SK-N-SH (cell line): ENCODE results near the gene CTBS. TPM values are rescaled to one million over a fixed set of nuclear protein-coding genes. Genes with fewer than 3 reads are reported as not detected.

Experiments
- CTCF ChIA-PET: fragments of 300-600, 350-600 bp; formaldehyde crosslinking; extraction: SDS; loops from one replicate; lab custom pipeline; 2021; lab: Yijun Ruan, JAX
- POLR2A ChIA-PET: fragments of 350-600 bp; sonication (Branson Sonifier 250); formaldehyde crosslinking; extraction: SDS; loops from one replicate; lab custom pipeline; 2020; ENCODE audit warnings: antibody characterized with exemption, inconsistent platforms; lab: Yijun Ruan, JAX
- DNase-seq: peaks from one replicate; pipeline ENCODE4 v3.0.0; 2012
- H2AFZ ChIP-seq: fragments of 200-600 bp; sonication (generic); 2 replicates; pipeline ENCODE4 v1.8.1; 2016; ENCODE audit warnings: antibody characterized with exemption, mild to moderate bottlenecking, low read depth
- H3F3A ChIP-seq: fragments of 200-600 bp; sonication (generic); replicated peaks from 2 replicates; pipeline ENCODE3; 2016; ENCODE audit warnings: antibody characterized with exemption, mild to moderate bottlenecking; ENCODE audit not compliant: insufficient read depth
- H3K27ac ChIP-seq, 2 experiments: fragments of 200-500 bp in 1 of 2; fragments of 200-600 bp in 1 of 2; sonication (Bioruptor generic) in 1 of 2; sonication (generic), shearing (Covaris generic) in 1 of 2; 2 replicates each; pipeline versions ENCODE4 v1.5.1 to v1.6.1; 2014 to 2016; ENCODE audit warnings: low read depth in 2 of 2, inconsistent platforms in 1 of 2, low read length in 1 of 2, mild to moderate bottlenecking in 1 of 2, mixed read lengths in 1 of 2
- H3K27me3 ChIP-seq: fragments of 200-600 bp; sonication (generic), shearing (Covaris generic); 2 replicates; pipeline ENCODE4 v1.6.1; 2016; ENCODE audit warnings: mixed run types; ENCODE audit not compliant: insufficient read depth
- H3K36me3 ChIP-seq, 2 experiments: fragments of 200-500 bp in 1 of 2; fragments of 200-600 bp in 1 of 2; sonication (Bioruptor generic) in 1 of 2; sonication (generic) in 1 of 2; replicated peaks in 1 of 2; 2 replicates each; pipeline versions ENCODE3 to v1.5.1; 2014 to 2016; ENCODE audit warnings: low read length in 1 of 2, mild to moderate bottlenecking in 1 of 2; ENCODE audit not compliant: insufficient read depth in 2 of 2, control insufficient read depth in 1 of 2
- H3K4me1 ChIP-seq, 2 experiments: fragments of 200-500 bp in 1 of 2; fragments of 200-600 bp in 1 of 2; sonication (Bioruptor generic) in 1 of 2; sonication (generic), shearing (Covaris generic) in 1 of 2; 2 replicates each; pipeline versions ENCODE4 v1.5.1 to v1.6.1; 2014 to 2016; ENCODE audit warnings: low read depth in 1 of 2, low read length in 1 of 2, mixed run types in 1 of 2; ENCODE audit not compliant: insufficient read depth in 2 of 2, control insufficient read depth in 1 of 2
- H3K4me2 ChIP-seq: fragments of 200-600 bp; sonication (generic), shearing (Covaris generic); 2 replicates; pipeline ENCODE4 v1.6.1; 2017; ENCODE audit warnings: mixed run types
- H3K4me3 ChIP-seq, 2 experiments: fragments of 200-500 bp in 1 of 2; fragments of 200-600 bp in 1 of 2; sonication (Bioruptor generic) in 1 of 2; sonication (generic), shearing (Covaris generic) in 1 of 2; 2 replicates each; pipeline versions ENCODE4 v1.5.1 to v1.8.1; 2014 to 2016; ENCODE audit warnings: low read depth in 2 of 2, inconsistent platforms in 1 of 2, low read length in 1 of 2, mild to moderate bottlenecking in 1 of 2, mixed read lengths in 1 of 2, moderate library complexity in 1 of 2
- H3K79me2 ChIP-seq: fragments of 200-600 bp; sonication (generic); 2 replicates; pipeline ENCODE4 v1.8.1; 2017; ENCODE audit warnings: mild to moderate bottlenecking; ENCODE audit not compliant: insufficient read depth
- H3K9ac ChIP-seq: fragments of 200-600 bp; sonication (generic); 2 replicates; pipeline ENCODE4 v1.6.1; 2017; ENCODE audit warnings: mixed run types
- H3K9me2 ChIP-seq: fragments of 200-600 bp; sonication (generic); 2 replicates; pipeline ENCODE4 v1.6.1; 2017; ENCODE audit warnings: mixed run types
- H3K9me3 ChIP-seq: fragments of 200-600 bp; sonication (generic); 2 replicates; pipeline ENCODE4 v1.6.1; 2017; ENCODE audit warnings: mixed run types, mild to moderate bottlenecking, moderate library complexity
- H4K20me1 ChIP-seq: fragments of 200-600 bp; sonication (generic); 2 replicates; pipeline ENCODE4 v1.6.1; 2017; ENCODE audit warnings: mild to moderate bottlenecking, mixed run types; ENCODE audit not compliant: insufficient read depth
- CHD2 ChIP-seq: fragments of 150-350 bp; IDR thresholded peaks from 2 replicates; pipeline ENCODE4 v1.6.1; 2018; ENCODE audit warnings: low read length; ENCODE audit not compliant: partially characterized antibody
- ELF1 ChIP-seq: IDR thresholded peaks from 2 replicates; pipeline ENCODE4 v1.4.0; 2012
- EP300 ChIP-seq, 2 experiments: IDR thresholded peaks; 2 replicates each; pipeline versions ENCODE4 v1.4.0 to v1.6.1; 2012; ENCODE audit warnings: borderline replicate concordance in 1 of 2, low read depth in 1 of 2, low read length in 1 of 2
- FOXJ3 ChIP-seq: sonication (generic); formaldehyde crosslinking; IDR thresholded peaks from 2 replicates; pipeline ENCODE4 v1.5.1; 2020; ENCODE audit warnings: mild to moderate bottlenecking, missing genetic modification reagents
- MEF2A ChIP-seq: IDR thresholded peaks from 2 replicates; pipeline ENCODE4 v1.4.0; 2012; ENCODE audit warnings: low read depth, borderline replicate concordance
- MXI1 ChIP-seq: IDR thresholded peaks from 2 replicates; pipeline ENCODE4 v1.6.1; 2012; ENCODE audit warnings: mild to moderate bottlenecking, low read depth, low read length, improper control_type of control experiment
- RAD21 ChIP-seq: IDR thresholded peaks from 2 replicates; pipeline ENCODE4 v1.6.1; 2012; ENCODE audit warnings: mild to moderate bottlenecking, low read length
- RFX5 ChIP-seq: IDR thresholded peaks from 2 replicates; pipeline ENCODE4 v1.6.1; 2012; ENCODE audit warnings: mild to moderate bottlenecking, improper control_type of control experiment, low read length
- SIN3A ChIP-seq: IDR thresholded peaks from 2 replicates; pipeline ENCODE4 v1.6.1; 2012; ENCODE audit warnings: low read depth, mild to moderate bottlenecking, low read length, moderate library complexity, borderline replicate concordance
- SMC3 ChIP-seq: IDR thresholded peaks from 2 replicates; pipeline ENCODE4 v1.6.1; 2012; ENCODE audit warnings: low read depth, low read length, improper control_type of control experiment
- TAF1 ChIP-seq: IDR thresholded peaks from 2 replicates; pipeline ENCODE4 v1.6.1; 2012; ENCODE audit warnings: low read depth, mild to moderate bottlenecking, low read length, moderate library complexity, borderline replicate concordance
- YY1 ChIP-seq: IDR thresholded peaks from 2 replicates; pipeline ENCODE4 v1.4.0; 2012; ENCODE audit warnings: low read depth, mild to moderate bottlenecking
- WGBS: methylation state at CpG from one replicate; pipeline ENCODE4 v1.1.6; 2017; ENCODE audit warnings: low lambda C conversion rate; 5-methylcytosine and 5-hydroxymethylcytosine counted together
- polyA plus RNA-seq, 3 experiments: library from polyadenylated mRNA; depleted of rRNA; stranded (reverse); fragments of >200 nt; gene quantifications; 2 replicates each; pipeline ENCODE4 v1.2.3, GENCODE V29; 2012
- TF ChIP-seq, protein P1 (sequence below): IDR thresholded peaks from 2 replicates; pipeline ENCODE4 v1.4.0; 2012; ENCODE audit warnings: low read depth, borderline replicate concordance
- TF ChIP-seq, protein P2 (sequence below): IDR thresholded peaks from 2 replicates; pipeline ENCODE4 v1.4.0; 2012; ENCODE audit warnings: low read depth, borderline replicate concordance
- TF ChIP-seq, protein P3 (sequence below): IDR thresholded peaks from 2 replicates; pipeline ENCODE4; 2012
- TF ChIP-seq, protein P4 (sequence below): fragments of 150-350 bp; IDR thresholded peaks from 2 replicates; pipeline ENCODE4 v1.6.1; 2016; ENCODE audit warnings: mild to moderate bottlenecking, low read depth, low read length
- TF ChIP-seq, protein P5 (sequence below): IDR thresholded peaks from 2 replicates; pipeline ENCODE4 v1.4.0; 2012; ENCODE audit warnings: low read depth
- TF ChIP-seq, protein P6 (sequence below): fragments of 150-350 bp; IDR thresholded peaks from 2 replicates; pipeline ENCODE4 v1.6.1; 2017; ENCODE audit warnings: antibody characterized with exemption, low read length, low read depth, borderline replicate concordance
- TF ChIP-seq, protein P7 (sequence below): fragments of 200-600 bp; sonication (generic); IDR thresholded peaks from 2 replicates; pipeline ENCODE4 v1.6.1; 2017; ENCODE audit warnings: antibody characterized with exemption, mild to moderate bottlenecking, moderate library complexity

CTBS gene
- polyA plus RNA-seq, 1 of the 3 experiments (the other 2 are of a cell fraction), result 16.6 TPM

DNA sequence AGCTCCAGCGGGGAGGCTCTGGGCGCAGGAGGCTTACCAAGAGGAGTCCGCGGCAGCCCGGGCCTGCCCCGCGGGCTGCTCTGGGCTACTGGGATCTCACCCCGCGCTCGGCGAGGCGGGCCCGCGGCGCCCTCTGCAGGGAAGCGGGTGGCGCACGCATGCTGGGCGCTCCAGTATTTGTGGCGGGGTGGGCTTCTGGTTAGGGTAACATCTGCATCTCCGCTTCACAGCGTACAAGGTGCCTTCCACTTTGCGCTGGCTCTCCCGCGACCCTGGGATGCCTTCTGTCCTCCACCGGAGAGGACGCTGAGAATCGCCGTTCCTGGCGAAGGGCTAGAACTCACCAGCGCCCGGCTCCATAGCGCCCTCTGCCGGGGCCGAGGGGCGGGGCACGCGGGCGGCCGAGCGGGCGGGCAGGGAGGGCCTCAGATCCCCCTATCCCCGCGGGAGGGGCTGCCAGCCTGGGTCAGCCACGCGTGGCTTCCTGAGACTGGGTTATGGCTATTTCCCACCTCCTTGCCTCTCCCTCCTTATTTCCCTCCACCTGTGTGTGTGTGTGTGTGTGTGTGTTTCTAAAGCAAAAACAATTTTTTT lies 46.6 kb upstream of the CTBS start:
- no peaks in the 10 kb centered on the region for H3K27me3 ChIP-seq
- peaks cover 21% of the 10 kb centered on the region for H3F3A ChIP-seq
- 1% methylated on average over 22 of the region's 46 CpGs for WGBS
- H3K9me2 ChIP-seq, result no peaks in the 10 kb centered on the region
- H3K4me3 ChIP-seq, result peak overlapping the region; percentile 59 to 74
- peak overlapping the region; percentile 83 to 94 for H3K27ac ChIP-seq
- H3K4me1 ChIP-seq, result peaks cover 14 to 15% of the 10 kb centered on the region in 2 experiments; a peak in 2 of 4 replicates
- H3K79me2 ChIP-seq, result no peaks in the 10 kb centered on the region
- POLR2A ChIA-PET, result interaction anchor here (1.0 kb wide), 2 partner anchors 47 to 115 kb away, joined by 3 to 4 read pairs; partner anchors contain the start of genes CTBS, GNG5 and SPATA1
- CTCF ChIA-PET, result interaction anchor here (0.5 to 2.5 kb wide), 37 partner anchors 9 to 1785 kb away, joined by 3 to 28 read pairs (median 4); partner anchors contain the start of genes CTBS, GNG5 and SPATA1
- peak overlapping the region; percentile 84; the same call in 1 of the 2 replicates for H2AFZ ChIP-seq
- no peaks in the 10 kb centered on the region for H3K9me3 ChIP-seq
- no peaks in the 10 kb centered on the region for H4K20me1 ChIP-seq
- TF ChIP-seq, protein P1, sequence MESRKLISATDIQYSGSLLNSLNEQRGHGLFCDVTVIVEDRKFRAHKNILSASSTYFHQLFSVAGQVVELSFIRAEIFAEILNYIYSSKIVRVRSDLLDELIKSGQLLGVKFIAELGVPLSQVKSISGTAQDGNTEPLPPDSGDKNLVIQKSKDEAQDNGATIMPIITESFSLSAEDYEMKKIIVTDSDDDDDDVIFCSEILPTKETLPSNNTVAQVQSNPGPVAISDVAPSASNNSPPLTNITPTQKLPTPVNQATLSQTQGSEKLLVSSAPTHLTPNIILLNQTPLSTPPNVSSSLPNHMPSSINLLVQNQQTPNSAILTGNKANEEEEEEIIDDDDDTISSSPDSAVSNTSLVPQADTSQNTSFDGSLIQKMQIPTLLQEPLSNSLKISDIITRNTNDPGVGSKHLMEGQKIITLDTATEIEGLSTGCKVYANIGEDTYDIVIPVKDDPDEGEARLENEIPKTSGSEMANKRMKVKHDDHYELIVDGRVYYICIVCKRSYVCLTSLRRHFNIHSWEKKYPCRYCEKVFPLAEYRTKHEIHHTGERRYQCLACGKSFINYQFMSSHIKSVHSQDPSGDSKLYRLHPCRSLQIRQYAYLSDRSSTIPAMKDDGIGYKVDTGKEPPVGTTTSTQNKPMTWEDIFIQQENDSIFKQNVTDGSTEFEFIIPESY, result no peak
- no peak for TF ChIP-seq ELF1
- TF ChIP-seq, protein P2, sequence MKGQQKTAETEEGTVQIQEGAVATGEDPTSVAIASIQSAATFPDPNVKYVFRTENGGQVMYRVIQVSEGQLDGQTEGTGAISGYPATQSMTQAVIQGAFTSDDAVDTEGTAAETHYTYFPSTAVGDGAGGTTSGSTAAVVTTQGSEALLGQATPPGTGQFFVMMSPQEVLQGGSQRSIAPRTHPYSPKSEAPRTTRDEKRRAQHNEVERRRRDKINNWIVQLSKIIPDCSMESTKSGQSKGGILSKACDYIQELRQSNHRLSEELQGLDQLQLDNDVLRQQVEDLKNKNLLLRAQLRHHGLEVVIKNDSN, result no peak
- peak; percentile 57 for TF ChIP-seq RAD21
- no peak for TF ChIP-seq TAF1
- no peak for TF ChIP-seq MEF2A
- peak; percentile 56 for TF ChIP-seq CHD2
- peak; percentile 40; the same call in 1 of the 2 replicates for TF ChIP-seq SIN3A
- no peak for TF ChIP-seq FOXJ3
- TF ChIP-seq, protein P3, sequence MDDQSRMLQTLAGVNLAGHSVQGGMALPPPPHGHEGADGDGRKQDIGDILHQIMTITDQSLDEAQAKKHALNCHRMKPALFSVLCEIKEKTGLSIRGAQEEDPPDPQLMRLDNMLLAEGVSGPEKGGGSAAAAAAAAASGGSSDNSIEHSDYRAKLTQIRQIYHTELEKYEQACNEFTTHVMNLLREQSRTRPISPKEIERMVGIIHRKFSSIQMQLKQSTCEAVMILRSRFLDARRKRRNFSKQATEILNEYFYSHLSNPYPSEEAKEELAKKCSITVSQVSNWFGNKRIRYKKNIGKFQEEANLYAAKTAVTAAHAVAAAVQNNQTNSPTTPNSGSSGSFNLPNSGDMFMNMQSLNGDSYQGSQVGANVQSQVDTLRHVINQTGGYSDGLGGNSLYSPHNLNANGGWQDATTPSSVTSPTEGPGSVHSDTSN, result no peak
- no peak for TF ChIP-seq EP300 (IDR thresholded peaks at IDR 0.05; ENCODE audit: borderline replicate concordance in 1 of 2, low read depth in 1 of 2, low read length in 1 of 2)
- TF ChIP-seq, protein P4, sequence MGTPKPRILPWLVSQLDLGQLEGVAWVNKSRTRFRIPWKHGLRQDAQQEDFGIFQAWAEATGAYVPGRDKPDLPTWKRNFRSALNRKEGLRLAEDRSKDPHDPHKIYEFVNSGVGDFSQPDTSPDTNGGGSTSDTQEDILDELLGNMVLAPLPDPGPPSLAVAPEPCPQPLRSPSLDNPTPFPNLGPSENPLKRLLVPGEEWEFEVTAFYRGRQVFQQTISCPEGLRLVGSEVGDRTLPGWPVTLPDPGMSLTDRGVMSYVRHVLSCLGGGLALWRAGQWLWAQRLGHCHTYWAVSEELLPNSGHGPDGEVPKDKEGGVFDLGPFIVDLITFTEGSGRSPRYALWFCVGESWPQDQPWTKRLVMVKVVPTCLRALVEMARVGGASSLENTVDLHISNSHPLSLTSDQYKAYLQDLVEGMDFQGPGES, result no peak
- no peak for TF ChIP-seq RFX5
- TF ChIP-seq MXI1, result peak; percentile 44
- TF ChIP-seq, protein P5, sequence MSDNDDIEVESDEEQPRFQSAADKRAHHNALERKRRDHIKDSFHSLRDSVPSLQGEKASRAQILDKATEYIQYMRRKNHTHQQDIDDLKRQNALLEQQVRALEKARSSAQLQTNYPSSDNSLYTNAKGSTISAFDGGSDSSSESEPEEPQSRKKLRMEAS, result peak; percentile 62; the same call in 1 of the 2 replicates
- TF ChIP-seq, protein P6, sequence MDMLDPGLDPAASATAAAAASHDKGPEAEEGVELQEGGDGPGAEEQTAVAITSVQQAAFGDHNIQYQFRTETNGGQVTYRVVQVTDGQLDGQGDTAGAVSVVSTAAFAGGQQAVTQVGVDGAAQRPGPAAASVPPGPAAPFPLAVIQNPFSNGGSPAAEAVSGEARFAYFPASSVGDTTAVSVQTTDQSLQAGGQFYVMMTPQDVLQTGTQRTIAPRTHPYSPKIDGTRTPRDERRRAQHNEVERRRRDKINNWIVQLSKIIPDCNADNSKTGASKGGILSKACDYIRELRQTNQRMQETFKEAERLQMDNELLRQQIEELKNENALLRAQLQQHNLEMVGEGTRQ, result no peak
- TF ChIP-seq SMC3, result peak; percentile 55
- TF ChIP-seq, protein P7, sequence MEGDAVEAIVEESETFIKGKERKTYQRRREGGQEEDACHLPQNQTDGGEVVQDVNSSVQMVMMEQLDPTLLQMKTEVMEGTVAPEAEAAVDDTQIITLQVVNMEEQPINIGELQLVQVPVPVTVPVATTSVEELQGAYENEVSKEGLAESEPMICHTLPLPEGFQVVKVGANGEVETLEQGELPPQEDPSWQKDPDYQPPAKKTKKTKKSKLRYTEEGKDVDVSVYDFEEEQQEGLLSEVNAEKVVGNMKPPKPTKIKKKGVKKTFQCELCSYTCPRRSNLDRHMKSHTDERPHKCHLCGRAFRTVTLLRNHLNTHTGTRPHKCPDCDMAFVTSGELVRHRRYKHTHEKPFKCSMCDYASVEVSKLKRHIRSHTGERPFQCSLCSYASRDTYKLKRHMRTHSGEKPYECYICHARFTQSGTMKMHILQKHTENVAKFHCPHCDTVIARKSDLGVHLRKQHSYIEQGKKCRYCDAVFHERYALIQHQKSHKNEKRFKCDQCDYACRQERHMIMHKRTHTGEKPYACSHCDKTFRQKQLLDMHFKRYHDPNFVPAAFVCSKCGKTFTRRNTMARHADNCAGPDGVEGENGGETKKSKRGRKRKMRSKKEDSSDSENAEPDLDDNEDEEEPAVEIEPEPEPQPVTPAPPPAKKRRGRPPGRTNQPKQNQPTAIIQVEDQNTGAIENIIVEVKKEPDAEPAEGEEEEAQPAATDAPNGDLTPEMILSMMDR, result peak; percentile 95
- TF ChIP-seq YY1, result 0 out of 2 replicates have a peak, but pooled peaks have one; percentile 15
- peak overlapping the region; percentile 76 for H3K4me2 ChIP-seq
- H3K9ac ChIP-seq, result peak overlapping the region; percentile 65
- DNase-seq, result peak; percentile 94
- H3K36me3 ChIP-seq, result no peaks in the 10 kb centered on the region
